Stimulated activated CD8-positive, alpha-beta memory T cell treated with anti-CD3 and anti-CD28 coated beads, Interleukin-15, amount 100 ng/mL, for 24 hours (primary cell): Measurements from ENCODE around the gene FSTL5.

Experiments
- DNase-seq: peaks from one replicate; pipeline ENCODE4 v3.0.0-alpha.2; 2020; ENCODE audit warnings: low read depth

Gene FSTL5

GRCh38 chr4:161444626-161445025 is 719.2 kb downstream of the FSTL5 start:
- DNase-seq: no peak

GRCh38 chr4:161442921-161443320 is 720.9 kb downstream of the FSTL5 start:
- no peak for DNase-seq

GRCh38 chr4:161438096-161438495 is 725.7 kb downstream of the FSTL5 start:
- no peak for DNase-seq

- DNase-seq: no peak
Measured at GRCh38 chr4:161428180-161428965, 735.4 kb downstream of the FSTL5 start.

- no peak for DNase-seq
Measured at GRCh38 chr4:161419822-161420221, 744.0 kb downstream of the FSTL5 start.

- no peak for DNase-seq
Measured at GRCh38 chr4:161411901-161412300, 751.9 kb downstream of the FSTL5 start.

- DNase-seq: no peak
Measured at GRCh38 chr4:161404346-161405110, 759.3 kb downstream of the FSTL5 start.

GRCh38 chr4:161403781-161404180 is 760.0 kb downstream of the FSTL5 start:
- no peak for DNase-seq

- no peak for DNase-seq
Measured at GRCh38 chr4:161393602-161394001, 770.2 kb downstream of the FSTL5 start.

GRCh38 chr4:161382655-161383054 is 781.1 kb downstream of the FSTL5 start:
- DNase-seq: no peak

- DNase-seq: no peak
Measured at GRCh38 chr4:161376275-161376674, 787.5 kb downstream of the FSTL5 start.

- no peak for DNase-seq
Measured at GRCh38 chr4:161364681-161365080, 799.1 kb downstream of the FSTL5 start.

GRCh38 chr4:161360982-161361381 is 802.8 kb downstream of the FSTL5 start:
- no peak for DNase-seq

GRCh38 chr4:161359491-161359890 is 804.3 kb downstream of the FSTL5 start:
- no peak for DNase-seq

- DNase-seq: no peak
Measured at GRCh38 chr4:161356351-161356750, 807.4 kb downstream of the FSTL5 start.

- DNase-seq: no peak
Measured at GRCh38 chr4:161350946-161351345, 812.9 kb downstream of the FSTL5 start.

- no peak for DNase-seq
Measured at GRCh38 chr4:161345741-161346140, 818.1 kb downstream of the FSTL5 start.

- DNase-seq: no peak
Measured at GRCh38 chr4:161343569-161343950, 820.2 kb downstream of the FSTL5 start.

- DNase-seq: no peak
Measured at GRCh38 chr4:161342881-161343568, 820.8 kb downstream of the FSTL5 start.

GRCh38 chr4:161336621-161337020 is 827.2 kb downstream of the FSTL5 start:
- DNase-seq: no peak

- no peak for DNase-seq
Measured at GRCh38 chr4:161336016-161336530, 827.7 kb downstream of the FSTL5 start.
